Testis (tissue), 3 donors: Measurements from ENCODE around the gene PAQR9. TPM values are rescaled to one million over a fixed set of nuclear protein-coding genes. Genes with fewer than 3 reads are reported as not detected.

Experiments
- DNase-seq: peaks from one replicate; pipeline ENCODE4 v3.0.0-alpha.2; 2019
- H3K27ac ChIP-seq, 2 donors: fragments of 200-600 bp; sonication (generic); one replicate each; pipeline ENCODE4 v1.5.1; 2019
- H3K27me3 ChIP-seq: fragments of 200-600 bp; sonication (generic); one replicate; pipeline ENCODE4 v1.5.1; 2019
- H3K36me3 ChIP-seq: fragments of 200-600 bp; sonication (generic); one replicate; pipeline ENCODE4 v1.5.1; 2017; ENCODE audit warnings: low read depth; ENCODE audit errors: missing control alignments
- H3K4me1 ChIP-seq: fragments of 200-600 bp; sonication (generic); one replicate; pipeline ENCODE4 v1.5.1; 2019
- H3K4me3 ChIP-seq, 2 donors: fragments of 200-600 bp; sonication (generic); one replicate each; pipeline ENCODE4 v1.5.1; 2017 to 2019
- H3K9me3 ChIP-seq: fragments of 200-600 bp; sonication (generic); one replicate; pipeline ENCODE4 v1.5.1; 2017
- CTCF ChIP-seq, 3 experiments: fragments of 450-650 bp in 2 of 3; fragments of 200-600 bp in 1 of 3; sonication (generic) in 1 of 3; IDR thresholded peaks; one replicate each; pipeline ENCODE4 v1.5.1; 2016 to 2019; ENCODE audit warnings: antibody characterized with exemption in 3 of 3, mild to moderate bottlenecking in 2 of 3, moderate library complexity in 1 of 3
- POLR2A ChIP-seq: fragments of 450-650 bp; IDR thresholded peaks from one replicate; pipeline ENCODE4 v1.6.1; 2017; ENCODE audit warnings: antibody characterized with exemption, mild to moderate bottlenecking, moderate library complexity
- WGBS, 2 donors: methylation state at CpG; one replicate each; pipeline ENCODE4 v1.1.5; 2018; 5-methylcytosine and 5-hydroxymethylcytosine counted together
- intact Hi-C: fragments of 100-400 bp; cut with DNase I; formaldehyde crosslinking; loops from one replicate; pipeline ENCODE4 v1.15.1; 2023; ENCODE audit warnings: low total_unique reads
- polyA plus RNA-seq: library from polyadenylated mRNA; stranded (reverse); fragments of 350-450 nt; fragmentation: Illumina TruSeq; extraction: RNeasy Lipid Tissue Mini Kit (QIAGEN cat#74804); gene quantifications from one replicate; pipeline ENCODE4 v1.2.3, GENCODE V29; 2014; ENCODE audit warnings: low read depth, low replicate concordance; ENCODE audit not compliant: insufficient read depth
- total RNA-seq, 2 donors: library from RNA; depleted of rRNA; stranded (reverse); fragments of >200 nt; gene quantifications; one replicate each; pipeline ENCODE4 v1.2.3, GENCODE V29; 2016

The PAQR9 gene
- total and polyA plus RNA-seq, 3 donors from 2014 or later = 16.8 to 35.3 (median 20.7) TPM

- Histone ChIP-seq H3K9me3 (no peaks in the 10 kb centered on the region), H3K27me3 (no peaks in the 10 kb centered on the region), H3K36me3 (no peaks in the 10 kb centered on the region), H3K4me3 (no peak overlapping the region), H3K4me1 (no peaks in the 10 kb centered on the region), H3K27ac (no peak overlapping the region)
- DNase-seq = no peak
- intact Hi-C loops = no loop called here
- TF ChIP-seq POLR2A (no peak), CTCF (IDR thresholded peaks at IDR 0.05) (no peak)
- 76 to 88% methylated on average over 1 of the region's 1 CpG for WGBS, 2 donors
Observed at GRCh38 chr3:142943349-142943748, 20.1 kb downstream of the PAQR9 start.

- H3K27ac ChIP-seq = no peak overlapping the region
- no peak overlapping the region for H3K4me3 ChIP-seq
- WGBS, 2 donors = 84 to 87% methylated on average over 8 of the region's 8 CpGs
- no peaks in the 10 kb centered on the region for H3K36me3 ChIP-seq
- intact Hi-C loops = no loop called here
- TF ChIP-seq POLR2A (no peak), CTCF (IDR thresholded peaks at IDR 0.05) (no peak)
- no peaks in the 10 kb centered on the region for H3K27me3 ChIP-seq
- H3K9me3 ChIP-seq = no peaks in the 10 kb centered on the region
- no peaks in the 10 kb centered on the region for H3K4me1 ChIP-seq
- DNase-seq = no peak
Observed at GRCh38 chr3:142941373-142942123, 21.9 kb downstream of the PAQR9 start.

GRCh38 chr3:142940472-142940871 lies 23.0 kb downstream of the PAQR9 start:
- Histone ChIP-seq H3K27me3 (no peaks in the 10 kb centered on the region), H3K9me3 (no peaks in the 10 kb centered on the region), H3K36me3 (no peaks in the 10 kb centered on the region), H3K4me1 (no peaks in the 10 kb centered on the region), H3K4me3 (no peak overlapping the region), H3K27ac (no peak overlapping the region)
- TF ChIP-seq CTCF (IDR thresholded peaks at IDR 0.05) = no peak
- WGBS, 2 donors = 68 to 76% methylated on average over 4 of the region's 4 CpGs
- intact Hi-C loops = no loop called here
- DNase-seq = no peak

GRCh38 chr3:142940000-142940399 lies 23.5 kb downstream of the PAQR9 start:
- DNase-seq = no peak
- Histone ChIP-seq H3K4me3 (no peak overlapping the region), H3K27me3 (no peaks in the 10 kb centered on the region), H3K4me1 (no peaks in the 10 kb centered on the region), H3K9me3 (no peaks in the 10 kb centered on the region), H3K36me3 (no peaks in the 10 kb centered on the region), H3K27ac (no peak overlapping the region)
- 89 to 92% methylated on average over 1 of the region's 1 CpG for WGBS, 2 donors
- TF ChIP-seq POLR2A (no peak), CTCF (IDR thresholded peaks at IDR 0.05) (no peak)
- intact Hi-C loops = no loop called here

GRCh38 chr3:142935963-142936362 lies 27.5 kb downstream of the PAQR9 start:
- intact Hi-C loops = no loop called here

More at GRCh38 chr3:142935963-142936362, 27.5 kb downstream of the PAQR9 start:
- Histone ChIP-seq H3K4me1 (no peaks in the 10 kb centered on the region), H3K27ac (no peak overlapping the region), H3K27me3 (no peaks in the 10 kb centered on the region), H3K4me3 (no peak overlapping the region), H3K9me3 (no peaks in the 10 kb centered on the region), H3K36me3 (no peaks in the 10 kb centered on the region)
- TF ChIP-seq POLR2A (no peak), CTCF (IDR thresholded peaks at IDR 0.05) (no peak)
- DNase-seq = no peak
- 83 to 84% methylated on average over 5 of the region's 5 CpGs for WGBS, 2 donors
